ENCODE measurements around the gene MAP2.

- TF ChIP-seq CREM (IDR thresholded peaks at IDR 0.05), result no peak
- no peak for TF ChIP-seq CREM (CRISPR knock-in tag; IDR thresholded peaks at IDR 0.05)
- no peak for TF ChIP-seq ZNF780A (CRISPR knock-in tag; IDR thresholded peaks at IDR 0.05)
- TF ChIP-seq, protein P1, sequence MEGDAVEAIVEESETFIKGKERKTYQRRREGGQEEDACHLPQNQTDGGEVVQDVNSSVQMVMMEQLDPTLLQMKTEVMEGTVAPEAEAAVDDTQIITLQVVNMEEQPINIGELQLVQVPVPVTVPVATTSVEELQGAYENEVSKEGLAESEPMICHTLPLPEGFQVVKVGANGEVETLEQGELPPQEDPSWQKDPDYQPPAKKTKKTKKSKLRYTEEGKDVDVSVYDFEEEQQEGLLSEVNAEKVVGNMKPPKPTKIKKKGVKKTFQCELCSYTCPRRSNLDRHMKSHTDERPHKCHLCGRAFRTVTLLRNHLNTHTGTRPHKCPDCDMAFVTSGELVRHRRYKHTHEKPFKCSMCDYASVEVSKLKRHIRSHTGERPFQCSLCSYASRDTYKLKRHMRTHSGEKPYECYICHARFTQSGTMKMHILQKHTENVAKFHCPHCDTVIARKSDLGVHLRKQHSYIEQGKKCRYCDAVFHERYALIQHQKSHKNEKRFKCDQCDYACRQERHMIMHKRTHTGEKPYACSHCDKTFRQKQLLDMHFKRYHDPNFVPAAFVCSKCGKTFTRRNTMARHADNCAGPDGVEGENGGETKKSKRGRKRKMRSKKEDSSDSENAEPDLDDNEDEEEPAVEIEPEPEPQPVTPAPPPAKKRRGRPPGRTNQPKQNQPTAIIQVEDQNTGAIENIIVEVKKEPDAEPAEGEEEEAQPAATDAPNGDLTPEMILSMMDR (CRISPR knock-in tag; IDR thresholded peaks at IDR 0.05), result peak; percentile 24; the same call in 1 of the 2 replicates
- no peak for TF ChIP-seq FOXK2 (IDR thresholded peaks at IDR 0.05)
- TF ChIP-seq HNF4A (CRISPR knock-in tag; IDR thresholded peaks at IDR 0.05), result no peak
- no peak for TF ChIP-seq HNRNPUL1 (IDR thresholded peaks at IDR 0.05; ENCODE audit: low read depth, low read length)
- TF ChIP-seq ZNF644 (CRISPR knock-in tag; IDR thresholded peaks at IDR 0.05; ENCODE audit: low read depth), result no peak
- TF ChIP-seq SP4 (CRISPR knock-in tag; IDR thresholded peaks at IDR 0.05), result no peak
These were observed 153.8 kb downstream of the MAP2 start for GRCh38 chr2:209577376-209578357.

Data from HepG2 (cell line).